Endothelial cell of umbilical vein (primary cell): ENCODE results near the gene AMDHD2. TPM values are rescaled to one million over a fixed set of nuclear protein-coding genes. Genes with fewer than 3 reads are reported as not detected.

ENCODE experiments used
- BruUV-seq: library from RNA; stranded (reverse); fragments of 400-500 nt; replicated peaks from 2 replicates; lab custom pipeline; 2021; lab: Mats Ljungman, UMichigan
- CTCF ChIA-PET: fragments of 300-600, 350-600 bp; sonication (Branson Sonifier 250); formaldehyde crosslinking; loops from one replicate; lab custom pipeline; 2021; ENCODE audit warnings: antibody characterized with exemption, inconsistent platforms; lab: Charles Lee
- POLR2A ChIA-PET: fragments of 300-600, 350-600 bp; sonication (Branson Sonifier 250); formaldehyde crosslinking; loops from one replicate; lab custom pipeline; 2021; ENCODE audit warnings: antibody characterized with exemption, inconsistent platforms; lab: Charles Lee
- DNase-seq: peaks from one replicate; pipeline ENCODE4 v3.0.0-alpha.2; 2011; ENCODE audit warnings: low read depth, low spot score
- FAIRE-seq: peaks from 2 replicates; lab custom pipeline; 2011; peaks lifted over from hg19 to GRCh38; lab: Jason Lieb, UNC
- H2AFZ ChIP-seq: 2 replicates; pipeline ENCODE4 v1.6.0; 2012; ENCODE audit warnings: low read depth, low read length, control low read depth, inconsistent platforms
- H3K27ac ChIP-seq: 2 replicates; pipeline ENCODE4 v1.5.1; 2011; ENCODE audit warnings: low read depth, mild to moderate bottlenecking, control low read depth, low read length, moderate library complexity; ENCODE audit not compliant: insufficient read depth
- H3K27me3 ChIP-seq, 2 experiments: 2 replicates each; pipeline versions ENCODE4 v1.6.0 to v1.6.1; 2011; ENCODE audit warnings: low read length in 2 of 2, mixed read lengths in 1 of 2; ENCODE audit not compliant: control insufficient read depth in 2 of 2, insufficient read depth in 2 of 2
- H3K36me3 ChIP-seq, 2 experiments: 2 replicates in 1 of 2; 3 replicates in 1 of 2; pipeline ENCODE4 v1.5.1; 2011; ENCODE audit warnings: low read length in 2 of 2, mild to moderate bottlenecking in 1 of 2, moderate library complexity in 1 of 2; ENCODE audit not compliant: control insufficient read depth in 2 of 2, insufficient read depth in 2 of 2; ENCODE audit errors: extremely low read depth in 1 of 2
- H3K4me1 ChIP-seq: 3 replicates; pipeline ENCODE4 v1.5.1; 2011; ENCODE audit warnings: mild to moderate bottlenecking, low read length; ENCODE audit not compliant: control insufficient read depth, insufficient read depth; ENCODE audit errors: extremely low read depth
- H3K4me2 ChIP-seq: 2 replicates; pipeline ENCODE4 v1.6.1; 2011; ENCODE audit warnings: low read length, control low read depth, mixed read lengths; ENCODE audit not compliant: insufficient read depth
- H3K4me3 ChIP-seq, 3 experiments: fragments of 200-600 bp in 1 of 3; sonication (generic), shearing (Covaris generic) in 1 of 3; replicated peaks in 1 of 3; 2 replicates each; pipeline ENCODE4 v1.5.1; 2011 to 2016; ENCODE audit warnings: control low read depth in 3 of 3, low read length in 3 of 3, mild to moderate bottlenecking in 2 of 3, inconsistent platforms in 1 of 3, low read depth in 1 of 3, moderate library complexity in 1 of 3; ENCODE audit not compliant: insufficient read depth in 1 of 3
- H3K79me2 ChIP-seq: 2 replicates; pipeline ENCODE4 v1.6.0; 2012; ENCODE audit warnings: low read length, inconsistent platforms; ENCODE audit not compliant: control insufficient read depth, insufficient read depth
- H3K9ac ChIP-seq: replicated peaks from 2 replicates; pipeline ENCODE3; 2011; ENCODE audit warnings: low read length, control low read depth; ENCODE audit not compliant: insufficient read depth; ENCODE audit errors: extremely low read depth
- H3K9me1 ChIP-seq: replicated peaks from 3 replicates; pipeline ENCODE4 v1.6.0; 2011; ENCODE audit warnings: mild to moderate bottlenecking, low read length; ENCODE audit not compliant: control insufficient read depth, insufficient read depth; ENCODE audit errors: extremely low read depth
- H3K9me3 ChIP-seq: replicated peaks from 2 replicates; pipeline ENCODE4 v1.5.1; 2012; ENCODE audit warnings: low read length, inconsistent platforms; ENCODE audit not compliant: control insufficient read depth, insufficient read depth
- H4K20me1 ChIP-seq: replicated peaks from 2 replicates; pipeline ENCODE3; 2011; ENCODE audit warnings: mild to moderate bottlenecking, low read length; ENCODE audit not compliant: control insufficient read depth, insufficient read depth; ENCODE audit errors: extremely low read depth
- CTCF ChIP-seq, 2 donors: IDR thresholded peaks; 1 replicate in 1 of 2; 2 replicates in 1 of 2; pipeline ENCODE4 v1.5.1; 2011; ENCODE audit warnings: low read length in 2 of 2, mild to moderate bottlenecking in 2 of 2, moderate library complexity in 2 of 2, control low read depth in 1 of 2, inconsistent platforms in 1 of 2, low read depth in 1 of 2; ENCODE audit not compliant: insufficient read depth in 1 of 2; ENCODE audit errors: extremely low read depth in 1 of 2
- EZH2 ChIP-seq: IDR thresholded peaks from 2 replicates; pipeline ENCODE4 v1.6.1; 2012; ENCODE audit warnings: borderline replicate concordance, low read depth, mild to moderate bottlenecking, moderate library complexity, low read length, inconsistent platforms; ENCODE audit not compliant: severe bottlenecking
- FOS ChIP-seq: IDR thresholded peaks from 2 replicates; pipeline ENCODE4 v1.6.1; 2011; ENCODE audit warnings: mild to moderate bottlenecking, low read length, moderate library complexity, borderline replicate concordance; ENCODE audit not compliant: insufficient read depth
- GATA2 ChIP-seq: IDR thresholded peaks from 2 replicates; pipeline ENCODE4 v1.7.0; 2011; ENCODE audit warnings: low read depth, mild to moderate bottlenecking, moderate library complexity, mixed read lengths, low read length; ENCODE audit not compliant: insufficient read length, insufficient read depth
- JUN ChIP-seq: IDR thresholded peaks from 2 replicates; pipeline ENCODE4 v1.6.1; 2011; ENCODE audit warnings: borderline replicate concordance, low read depth; ENCODE audit not compliant: insufficient read length, insufficient read depth
- MAX ChIP-seq: IDR thresholded peaks from 2 replicates; pipeline ENCODE4 v1.6.1; 2011; ENCODE audit not compliant: insufficient read depth, insufficient read length
- MYC ChIP-seq: IDR thresholded peaks from one replicate; pipeline ENCODE4 v1.6.1; 2011; ENCODE audit warnings: mild to moderate bottlenecking, low read depth, low read length
- POLR2A ChIP-seq: IDR thresholded peaks from 2 replicates; pipeline ENCODE4 v1.6.1; 2012; ENCODE audit warnings: low read depth, mild to moderate bottlenecking, control low read depth, low read length
- POLR2AphosphoS5 ChIP-seq: IDR thresholded peaks from 2 replicates; pipeline ENCODE4 v1.6.1; 2012; ENCODE audit warnings: low read depth, mild to moderate bottlenecking, control low read depth, low read length, moderate library complexity; ENCODE audit not compliant: insufficient read depth
- dilution Hi-C: fragments of 300-500 bp; cut with MboI; formaldehyde crosslinking; loops from one replicate; pipeline ENCODE4 v1.15.0; 2019; ENCODE audit warnings: low sequenced_read_pairs; ENCODE audit not compliant: extremely low pct_ligation_motif_present
- intact Hi-C: fragments of 100-400 bp; cut with micrococcal nuclease; formaldehyde crosslinking; loops from one replicate; pipeline ENCODE4 v1.10.0; 2022
- polyA plus RNA-seq, 4 experiments: library from polyadenylated mRNA; depleted of rRNA in 3 of 4; stranded (reverse) in 3 of 4; unstranded in 1 of 4; fragments of >200 nt; gene quantifications; 2 replicates each; pipeline versions ENCODE4 v1.2.1 to v1.2.3, GENCODE V29; 2011 to 2012; ENCODE audit warnings: missing spikeins in 1 of 4
- total RNA-seq: library from RNA; stranded (reverse); gene quantifications from 2 replicates; pipeline ENCODE4 v1.2.3, GENCODE V29; 2021

Gene AMDHD2
- total and polyA plus RNA-seq, 2 donors (not counting 3 experiments of a cell fraction or from before 2014, with no cell fraction given) = 39.4 to 59.5 TPM

- H3K27me3 ChIP-seq = no peaks in the 10 kb centered on the region
- no TSS peak for BruUV-seq
- FAIRE-seq = no peak
- intact Hi-C loops = no loop called here
- H3K36me3 ChIP-seq = no peaks in the 10 kb centered on the region
- TF ChIP-seq EZH2 = no peak
- no peak for TF ChIP-seq MYC
- TF ChIP-seq POLR2A = no peak
- no peak for TF ChIP-seq GATA2
- no peak for TF ChIP-seq POLR2AphosphoS5
- TF ChIP-seq MAX = no peak
- no peak for TF ChIP-seq CTCF (IDR thresholded peaks at IDR 0.05; ENCODE audit: extremely low read depth in 1 of 2, insufficient read depth in 1 of 2, low read depth in 1 of 2, low read length in 2 of 2)
- TF ChIP-seq FOS = no peak
- no peak for TF ChIP-seq JUN
- H3K4me3 ChIP-seq = no peak overlapping the region
- no peaks in the 10 kb centered on the region for H3K4me1 ChIP-seq
- H4K20me1 ChIP-seq = no peaks in the 10 kb centered on the region
- ChIA-PET CTCF (interaction anchor here (1.7 to 2.3 kb wide), 2 partner anchors 12 to 19 kb away, joined by 5 to 9 read pairs; partner anchors contain the start of gene NTN3), POLR2A (no interaction called here)
- no peak overlapping the region for H3K9ac ChIP-seq
- H3K27ac ChIP-seq = no peak overlapping the region
- H3K9me1 ChIP-seq = no peaks in the 10 kb centered on the region
- H3K9me3 ChIP-seq = no peaks in the 10 kb centered on the region
- H2AFZ ChIP-seq = no peak overlapping the region
- no peak for DNase-seq
- no peak overlapping the region for H3K4me2 ChIP-seq
- dilution Hi-C loops = no loop called here
- peaks cover 3% of the 10 kb centered on the region for H3K79me2 ChIP-seq
Measured at GRCh38 chr16:2482249-2482648, 37.9 kb upstream of the AMDHD2 start.
